Jurkat, Clone E6-1 (cell line): ENCODE results near the gene RAVER2.

Experiments used
- DNase-seq: peaks from one replicate; pipeline ENCODE4 v3.0.0-alpha.2; 2011; ENCODE audit warnings: low read depth, low spot score
- H3K4me3 ChIP-seq: 2 replicates; pipeline ENCODE4 v1.5.1; 2011; ENCODE audit warnings: mild to moderate bottlenecking, low read length, control low read depth, moderate library complexity

RAVER2 gene

GRCh38 chr1:64839732-64840405 lies 95.0 kb downstream of the RAVER2 start:
- no peak overlapping the region for H3K4me3 ChIP-seq
- no peak for DNase-seq

GRCh38 chr1:64841330-64842065 lies 96.6 kb downstream of the RAVER2 start:
- no peak for DNase-seq
- no peak overlapping the region for H3K4me3 ChIP-seq

GRCh38 chr1:64842224-64842623 lies 97.3 kb downstream of the RAVER2 start:
- no peak for DNase-seq
- no peak overlapping the region for H3K4me3 ChIP-seq

- DNase-seq, result no peak
Measured at GRCh38 chr1:64843675-64844074, 98.8 kb downstream of the RAVER2 start.

GRCh38 chr1:64844175-64844574 lies 99.3 kb downstream of the RAVER2 start:
- no peak for DNase-seq
- H3K4me3 ChIP-seq, result no peak overlapping the region

More at GRCh38 chr1:64843675-64844074, 98.8 kb downstream of the RAVER2 start:
- H3K4me3 ChIP-seq, result no peak overlapping the region

GRCh38 chr1:64844609-64845008 lies 99.7 kb downstream of the RAVER2 start:
- no peak overlapping the region for H3K4me3 ChIP-seq
- no peak for DNase-seq

- no peak overlapping the region for H3K4me3 ChIP-seq
- DNase-seq, result no peak
Measured at GRCh38 chr1:64845831-64846425, 101.1 kb downstream of the RAVER2 start.

- no peak for DNase-seq
- no peak overlapping the region for H3K4me3 ChIP-seq
Measured at GRCh38 chr1:64846573-64847430, 101.9 kb downstream of the RAVER2 start.

- no peak overlapping the region for H3K4me3 ChIP-seq
- no peak for DNase-seq
Measured at GRCh38 chr1:64847666-64848065, 102.8 kb downstream of the RAVER2 start.

GRCh38 chr1:64848136-64848535 lies 103.3 kb downstream of the RAVER2 start:
- no peak overlapping the region for H3K4me3 ChIP-seq
- DNase-seq, result no peak

GRCh38 chr1:64848803-64849202 lies 103.9 kb downstream of the RAVER2 start:
- no peak for DNase-seq
- H3K4me3 ChIP-seq, result no peak overlapping the region

- no peak overlapping the region for H3K4me3 ChIP-seq
- DNase-seq, result no peak
Measured at GRCh38 chr1:64849942-64850341, 105.1 kb downstream of the RAVER2 start.

- no peak for DNase-seq
Measured at GRCh38 chr1:64850846-64851245, 106.0 kb downstream of the RAVER2 start.

GRCh38 chr1:64851664-64852063 lies 106.8 kb downstream of the RAVER2 start:
- no peak for DNase-seq
- no peak overlapping the region for H3K4me3 ChIP-seq

More at GRCh38 chr1:64850846-64851245, 106.0 kb downstream of the RAVER2 start:
- H3K4me3 ChIP-seq, result no peak overlapping the region

GRCh38 chr1:64854674-64855073 lies 109.8 kb downstream of the RAVER2 start:
- no peak overlapping the region for H3K4me3 ChIP-seq
- no peak for DNase-seq

- DNase-seq, result no peak
- H3K4me3 ChIP-seq, result no peak overlapping the region
Measured at GRCh38 chr1:64855557-64855956, 110.7 kb downstream of the RAVER2 start.

- H3K4me3 ChIP-seq, result no peak overlapping the region
- DNase-seq, result no peak
Measured at GRCh38 chr1:64856553-64856952, 111.7 kb downstream of the RAVER2 start.

GRCh38 chr1:64857347-64857746 lies 112.5 kb downstream of the RAVER2 start:
- no peak overlapping the region for H3K4me3 ChIP-seq
- DNase-seq, result no peak

- no peak overlapping the region for H3K4me3 ChIP-seq
- no peak for DNase-seq
Measured at GRCh38 chr1:64861611-64862010, 116.7 kb downstream of the RAVER2 start.
